ENCODE data around the gene DRD3. TPM values are rescaled to one million over a fixed set of nuclear protein-coding genes. Genes with fewer than 3 reads are reported as not detected.
A peak's percentile ranks its signal among the peaks of the same experiment; 100 is the strongest.

Gene DRD3
- not detected for polyA plus RNA-seq (2012; ENCODE audit: low read depth, missing spikeins)

GRCh38 chr3:114178770-114179368 is at the start of gene DRD3:
TSS of gene DRD3 (minus strand) at chr3:114179052. CDS start at chr3:114171992, 7,060 bp downstream.
- TF ChIP-seq POLR2A (IDR thresholded peaks at IDR 0.05; ENCODE audit: low read depth, low read length): no peak
- no peak for TF ChIP-seq SPI1 (IDR thresholded peaks at IDR 0.05; ENCODE audit: low read depth, low read length)
- TF ChIP-seq PAX5 (IDR thresholded peaks at IDR 0.05; ENCODE audit: insufficient read depth, low read length, severe bottlenecking): no peak
- no peak for TF ChIP-seq TAF1 (IDR thresholded peaks at IDR 0.05; ENCODE audit: low read depth, low read length)
- no peak for TF ChIP-seq POU2F2 (IDR thresholded peaks at IDR 0.05; ENCODE audit: low read depth, low read length)
- TF ChIP-seq POLR2AphosphoS5 (IDR thresholded peaks at IDR 0.05; ENCODE audit: low read depth, low read length): no peak
- FAIRE-seq (no peak), DNase-seq (ENCODE audit: insufficient read length, low spot score) (no peak)

GRCh38 chr3:114227076-114227475 is 48.2 kb upstream of the DRD3 start:
- FAIRE-seq (no peak), DNase-seq (ENCODE audit: insufficient read length, low spot score) (no peak)
- TF ChIP-seq SPI1 (IDR thresholded peaks at IDR 0.05; ENCODE audit: low read depth, low read length) (no peak), POU2F2 (IDR thresholded peaks at IDR 0.05; ENCODE audit: low read depth, low read length) (no peak), TAF1 (IDR thresholded peaks at IDR 0.05; ENCODE audit: low read depth, low read length) (no peak), POLR2A (IDR thresholded peaks at IDR 0.05; ENCODE audit: low read depth, low read length) (no peak), POLR2AphosphoS5 (IDR thresholded peaks at IDR 0.05; ENCODE audit: low read depth, low read length) (no peak), PAX5 (IDR thresholded peaks at IDR 0.05; ENCODE audit: insufficient read depth, low read length, severe bottlenecking) (no peak)

- no peak for DNase-seq (ENCODE audit: insufficient read length, low spot score)
- no peak for FAIRE-seq
- TF ChIP-seq TAF1 (IDR thresholded peaks at IDR 0.05; ENCODE audit: low read depth, low read length): no peak
- no peak for TF ChIP-seq POLR2A (IDR thresholded peaks at IDR 0.05; ENCODE audit: low read depth, low read length)
- TF ChIP-seq SPI1 (IDR thresholded peaks at IDR 0.05; ENCODE audit: low read depth, low read length): no peak
- TF ChIP-seq POU2F2 (IDR thresholded peaks at IDR 0.05; ENCODE audit: low read depth, low read length): no peak
- no peak for TF ChIP-seq PAX5 (IDR thresholded peaks at IDR 0.05; ENCODE audit: insufficient read depth, low read length, severe bottlenecking)
- TF ChIP-seq POLR2AphosphoS5 (IDR thresholded peaks at IDR 0.05; ENCODE audit: low read depth, low read length): no peak
Observed at GRCh38 chr3:114226313-114226712, 47.5 kb upstream of the DRD3 start.

- no peak for DNase-seq (ENCODE audit: insufficient read length, low spot score)
- peak; percentile 16 for FAIRE-seq
- TF ChIP-seq POLR2AphosphoS5 (IDR thresholded peaks at IDR 0.05; ENCODE audit: low read depth, low read length) (no peak), PAX5 (IDR thresholded peaks at IDR 0.05; ENCODE audit: insufficient read depth, low read length, severe bottlenecking) (no peak), POLR2A (IDR thresholded peaks at IDR 0.05; ENCODE audit: low read depth, low read length) (no peak), TAF1 (IDR thresholded peaks at IDR 0.05; ENCODE audit: low read depth, low read length) (no peak), SPI1 (IDR thresholded peaks at IDR 0.05; ENCODE audit: low read depth, low read length) (peak; percentile 71)
Observed at GRCh38 chr3:114223143-114223542, 44.3 kb upstream of the DRD3 start.

- FAIRE-seq (no peak), DNase-seq (ENCODE audit: insufficient read length, low spot score) (no peak)
- TF ChIP-seq POU2F2 (IDR thresholded peaks at IDR 0.05; ENCODE audit: low read depth, low read length) (no peak), SPI1 (IDR thresholded peaks at IDR 0.05; ENCODE audit: low read depth, low read length) (no peak), TAF1 (IDR thresholded peaks at IDR 0.05; ENCODE audit: low read depth, low read length) (no peak), POLR2A (IDR thresholded peaks at IDR 0.05; ENCODE audit: low read depth, low read length) (no peak), PAX5 (IDR thresholded peaks at IDR 0.05; ENCODE audit: insufficient read depth, low read length, severe bottlenecking) (no peak), POLR2AphosphoS5 (IDR thresholded peaks at IDR 0.05; ENCODE audit: low read depth, low read length) (no peak)
Observed at GRCh38 chr3:114221881-114222264, 43.0 kb upstream of the DRD3 start.

- TF ChIP-seq SPI1 (IDR thresholded peaks at IDR 0.05; ENCODE audit: low read depth, low read length): no peak
- no peak for TF ChIP-seq PAX5 (IDR thresholded peaks at IDR 0.05; ENCODE audit: insufficient read depth, low read length, severe bottlenecking)
- no peak for TF ChIP-seq POLR2AphosphoS5 (IDR thresholded peaks at IDR 0.05; ENCODE audit: low read depth, low read length)
- no peak for TF ChIP-seq TAF1 (IDR thresholded peaks at IDR 0.05; ENCODE audit: low read depth, low read length)
- TF ChIP-seq POLR2A (IDR thresholded peaks at IDR 0.05; ENCODE audit: low read depth, low read length): no peak
- no peak for TF ChIP-seq POU2F2 (IDR thresholded peaks at IDR 0.05; ENCODE audit: low read depth, low read length)
- FAIRE-seq: no peak
Observed at GRCh38 chr3:114221165-114221880, 42.5 kb upstream of the DRD3 start.

GRCh38 chr3:114219741-114220140 is 40.9 kb upstream of the DRD3 start:
- no peak for DNase-seq (ENCODE audit: insufficient read length, low spot score)
- no peak for TF ChIP-seq PAX5 (IDR thresholded peaks at IDR 0.05; ENCODE audit: insufficient read depth, low read length, severe bottlenecking)
- TF ChIP-seq SPI1 (IDR thresholded peaks at IDR 0.05; ENCODE audit: low read depth, low read length): no peak
- TF ChIP-seq POLR2A (IDR thresholded peaks at IDR 0.05; ENCODE audit: low read depth, low read length): no peak
- no peak for TF ChIP-seq TAF1 (IDR thresholded peaks at IDR 0.05; ENCODE audit: low read depth, low read length)
- no peak for TF ChIP-seq POU2F2 (IDR thresholded peaks at IDR 0.05; ENCODE audit: low read depth, low read length)
- TF ChIP-seq POLR2AphosphoS5 (IDR thresholded peaks at IDR 0.05; ENCODE audit: low read depth, low read length): no peak
- no peak for FAIRE-seq

More at GRCh38 chr3:114221165-114221880, 42.5 kb upstream of the DRD3 start:
- DNase-seq (ENCODE audit: insufficient read length, low spot score): no peak

- FAIRE-seq (no peak), DNase-seq (ENCODE audit: insufficient read length, low spot score) (no peak)
- TF ChIP-seq POLR2A (IDR thresholded peaks at IDR 0.05; ENCODE audit: low read depth, low read length) (no peak), PAX5 (IDR thresholded peaks at IDR 0.05; ENCODE audit: insufficient read depth, low read length, severe bottlenecking) (no peak), POLR2AphosphoS5 (IDR thresholded peaks at IDR 0.05; ENCODE audit: low read depth, low read length) (no peak), TAF1 (IDR thresholded peaks at IDR 0.05; ENCODE audit: low read depth, low read length) (no peak), SPI1 (IDR thresholded peaks at IDR 0.05; ENCODE audit: low read depth, low read length) (no peak), POU2F2 (IDR thresholded peaks at IDR 0.05; ENCODE audit: low read depth, low read length) (no peak)
Observed at GRCh38 chr3:114218578-114219185, 39.8 kb upstream of the DRD3 start.

GRCh38 chr3:114218006-114218405 is 39.2 kb upstream of the DRD3 start:
- TF ChIP-seq POLR2AphosphoS5 (IDR thresholded peaks at IDR 0.05; ENCODE audit: low read depth, low read length) (no peak), TAF1 (IDR thresholded peaks at IDR 0.05; ENCODE audit: low read depth, low read length) (no peak), SPI1 (IDR thresholded peaks at IDR 0.05; ENCODE audit: low read depth, low read length) (no peak), POLR2A (IDR thresholded peaks at IDR 0.05; ENCODE audit: low read depth, low read length) (no peak)
- FAIRE-seq: no peak
- DNase-seq (ENCODE audit: insufficient read length, low spot score): no peak
